ENCODE results near the gene CNPY4.

Gene CNPY4, protein sequence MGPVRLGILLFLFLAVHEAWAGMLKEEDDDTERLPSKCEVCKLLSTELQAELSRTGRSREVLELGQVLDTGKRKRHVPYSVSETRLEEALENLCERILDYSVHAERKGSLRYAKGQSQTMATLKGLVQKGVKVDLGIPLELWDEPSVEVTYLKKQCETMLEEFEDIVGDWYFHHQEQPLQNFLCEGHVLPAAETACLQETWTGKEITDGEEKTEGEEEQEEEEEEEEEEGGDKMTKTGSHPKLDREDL

GRCh38 chr7:100119072-100119969, at the start of gene CNPY4, which contains the start of gene TAF6:
CNPY4 (plus strand) TSS chr7:100119634; CDS start chr7:100119745, 111 bp downstream.
TAF6 (minus strand) TSS chr7:100119358; CDS start chr7:100114209, 5,149 bp downstream.
- peak; percentile 97 for DNase-seq (ENCODE audit: low spot score)

DNA sequence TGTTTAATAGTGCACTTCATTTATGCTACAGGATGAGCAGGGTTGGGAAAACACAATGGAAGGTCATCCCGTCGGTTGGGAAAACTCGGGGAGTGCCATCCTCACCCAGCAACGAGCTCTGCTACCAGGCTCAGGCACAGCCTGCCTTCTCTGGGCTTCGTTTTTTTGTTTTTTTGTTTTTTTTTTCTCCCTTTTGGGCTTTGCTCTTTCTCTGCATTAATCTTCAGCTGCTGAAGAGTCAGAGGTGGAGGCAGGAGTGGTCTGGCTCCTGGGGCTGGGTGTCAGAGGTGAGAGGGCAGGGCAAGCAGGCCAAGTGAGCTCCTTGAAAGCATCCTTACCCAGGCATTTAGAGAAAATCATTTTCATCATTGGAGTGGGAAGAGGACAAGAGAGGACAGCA, 49.4 kb upstream of the CNPY4 start:
- DNase-seq (ENCODE audit: low spot score) = no peak

DNA sequence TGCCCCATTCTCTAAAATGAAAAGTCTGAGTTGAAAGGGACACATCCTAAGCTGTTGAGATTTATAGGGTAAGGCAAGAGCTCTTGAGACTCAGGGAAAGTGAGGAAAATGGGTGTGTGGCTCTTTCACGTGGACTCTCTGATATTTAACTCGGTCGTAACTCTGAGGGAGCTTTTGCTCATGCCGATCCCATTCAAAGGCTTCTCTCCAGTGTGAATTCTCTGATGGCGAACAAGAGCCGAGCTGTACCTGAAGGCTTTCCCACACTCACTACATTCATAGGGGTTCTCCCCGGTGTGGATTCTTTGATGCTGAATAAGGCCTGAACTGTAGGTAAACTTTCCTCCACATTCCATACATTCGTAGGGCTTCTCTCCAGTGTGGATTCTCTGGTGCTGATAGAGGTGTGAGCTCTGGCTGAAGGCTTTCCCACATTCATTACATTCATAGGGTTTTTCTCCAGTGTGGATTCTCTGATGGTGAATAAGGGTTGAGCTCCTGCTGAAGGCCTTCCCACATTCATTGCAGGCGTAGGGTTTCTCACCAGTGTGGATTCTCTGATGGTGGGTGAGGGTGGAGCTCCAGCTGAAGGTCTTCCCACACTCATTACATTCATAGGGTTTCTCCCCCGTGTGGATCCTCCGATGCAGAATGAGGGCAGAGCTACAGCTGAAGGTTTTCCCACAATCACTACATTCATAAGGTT, 48.3 kb upstream of the CNPY4 start:
- DNase-seq (ENCODE audit: low spot score) = no peak

DNA sequence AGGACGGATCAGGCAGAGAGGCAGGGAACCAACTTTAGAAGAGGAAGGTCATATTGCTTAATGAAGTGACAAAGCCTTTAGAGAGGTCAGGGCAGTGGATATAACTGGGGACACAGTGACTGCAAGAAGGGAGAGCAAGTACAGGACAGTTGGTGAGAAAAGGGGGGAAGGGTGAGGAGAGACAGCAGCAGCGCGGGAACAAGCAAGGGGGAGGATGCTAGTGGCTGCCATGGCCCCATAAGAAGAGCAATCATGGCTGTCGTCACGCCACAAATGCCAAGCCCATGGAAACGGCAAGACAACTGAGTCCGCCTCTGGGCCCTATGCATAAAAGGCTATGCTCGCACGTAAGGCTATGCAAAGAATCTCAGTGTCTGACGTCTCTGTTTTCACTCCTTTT, 47.0 kb upstream of the CNPY4 start:
- no peak for DNase-seq (ENCODE audit: low spot score)

- DNase-seq (ENCODE audit: low spot score) = no peak
Measured at GRCh38 chr7:100074841-100075240, 44.6 kb upstream of the CNPY4 start.

- DNase-seq (ENCODE audit: low spot score) = no peak
Measured at GRCh38 chr7:100075418-100075817, 44.0 kb upstream of the CNPY4 start.

DNA sequence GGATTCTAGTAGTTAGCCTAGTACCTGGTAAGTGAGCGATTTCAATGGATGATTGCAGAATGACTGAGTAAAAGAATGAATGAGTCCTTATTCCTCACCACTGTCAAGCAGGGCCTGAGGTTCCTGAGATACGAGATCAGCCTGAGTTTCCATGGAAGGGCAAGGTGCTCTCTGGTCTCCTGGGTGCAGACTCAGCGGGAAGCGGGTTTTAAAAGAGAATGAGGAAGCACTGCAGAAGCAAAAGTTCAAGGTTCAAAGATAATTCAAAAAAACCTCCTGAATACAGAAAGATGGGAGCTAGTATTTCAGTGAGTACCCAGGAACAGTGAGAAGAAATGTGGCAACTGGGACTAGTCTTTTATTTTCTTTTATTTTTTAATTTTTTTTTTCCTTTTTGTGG, 42.2 kb upstream of the CNPY4 start:
- DNase-seq (ENCODE audit: low spot score) = no peak

DNA sequence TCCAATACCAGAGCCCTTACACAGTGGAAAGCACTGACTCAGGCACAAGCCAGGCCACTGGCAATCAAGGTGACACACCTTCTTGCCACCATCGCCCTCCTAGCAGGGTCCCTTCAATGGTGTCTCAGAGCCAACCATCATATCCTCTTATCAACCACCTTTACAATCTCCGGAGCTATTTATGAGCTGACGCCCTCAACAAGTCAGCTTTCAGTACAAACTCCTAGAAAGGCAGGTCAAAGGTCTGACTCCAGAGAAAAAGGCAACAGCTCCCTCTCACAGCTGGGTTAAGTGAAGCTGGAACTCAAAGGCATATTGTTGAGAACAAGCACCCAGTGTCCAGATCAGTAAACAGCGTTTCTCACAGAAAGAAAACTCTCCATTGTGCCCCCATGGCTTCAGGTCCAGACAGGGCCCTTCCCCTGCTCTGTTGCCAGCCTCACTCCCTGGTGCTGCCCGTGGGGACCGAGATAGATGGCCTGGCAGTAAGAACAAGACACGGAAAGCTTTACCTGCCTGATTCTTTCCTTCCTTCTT, 40.3 kb upstream of the CNPY4 start:
- DNase-seq (ENCODE audit: low spot score) = no peak

- no peak for DNase-seq (ENCODE audit: low spot score)
Measured at GRCh38 chr7:100080907-100081534, 38.4 kb upstream of the CNPY4 start.

DNA sequence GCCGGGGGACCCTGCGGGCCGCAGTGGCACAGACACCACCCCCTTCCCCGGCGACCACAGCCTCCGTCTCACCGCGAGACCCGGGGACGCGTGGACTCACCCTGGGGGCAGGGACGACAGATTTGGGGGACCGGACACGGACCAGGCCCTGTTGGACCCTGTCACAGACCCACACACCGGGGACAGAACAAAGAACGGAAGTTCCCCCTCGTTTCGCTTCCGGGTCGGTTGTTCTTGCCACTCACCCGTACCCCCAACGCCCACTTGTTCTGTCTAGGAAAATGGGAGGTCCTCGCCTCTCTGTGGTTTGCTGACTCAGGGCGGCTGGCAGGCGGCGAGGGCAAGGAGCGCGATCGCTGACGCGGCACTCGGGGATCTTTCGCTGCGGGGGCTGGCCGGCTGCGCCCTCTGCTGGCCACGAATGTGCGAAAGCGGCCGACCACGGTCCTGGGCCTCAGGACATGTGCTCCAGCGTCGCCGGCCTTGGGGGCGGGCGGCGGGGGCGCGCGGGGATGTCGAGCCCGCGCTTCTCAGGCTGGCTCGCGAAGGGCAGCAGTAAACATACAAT, 37.8 kb upstream of the CNPY4 start, which contains the start of gene ZNF3:
ZNF3 (minus strand) TSS at position 189 of the 568 bp plus-strand sequence. CDS start 4,366 bp downstream, outside the sequence.
- DNase-seq (ENCODE audit: low spot score) = peak; percentile 99

DNA sequence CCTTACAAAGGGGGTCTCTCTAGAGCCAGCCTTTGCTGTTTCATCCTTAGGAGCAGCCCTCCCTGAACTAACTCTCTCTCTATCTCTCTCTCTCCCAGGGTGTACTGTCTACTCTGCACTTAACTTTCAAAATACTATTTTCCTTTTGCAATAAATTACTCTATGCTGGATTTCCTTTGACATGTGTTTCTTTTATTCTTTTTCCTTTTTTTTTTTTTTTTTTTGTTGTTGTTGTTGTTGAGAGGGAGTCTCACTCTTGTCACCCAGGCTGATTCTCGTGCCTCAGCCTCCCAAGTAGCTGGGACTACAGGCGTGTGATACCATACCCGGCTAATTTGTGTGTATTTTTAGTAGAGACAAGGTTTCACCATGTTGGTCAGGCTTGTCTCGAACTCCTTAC, 36.5 kb upstream of the CNPY4 start:
- no peak for DNase-seq (ENCODE audit: low spot score)

- DNase-seq (ENCODE audit: low spot score) = no peak
Measured at GRCh38 chr7:100085515-100085914, 33.9 kb upstream of the CNPY4 start.

DNA sequence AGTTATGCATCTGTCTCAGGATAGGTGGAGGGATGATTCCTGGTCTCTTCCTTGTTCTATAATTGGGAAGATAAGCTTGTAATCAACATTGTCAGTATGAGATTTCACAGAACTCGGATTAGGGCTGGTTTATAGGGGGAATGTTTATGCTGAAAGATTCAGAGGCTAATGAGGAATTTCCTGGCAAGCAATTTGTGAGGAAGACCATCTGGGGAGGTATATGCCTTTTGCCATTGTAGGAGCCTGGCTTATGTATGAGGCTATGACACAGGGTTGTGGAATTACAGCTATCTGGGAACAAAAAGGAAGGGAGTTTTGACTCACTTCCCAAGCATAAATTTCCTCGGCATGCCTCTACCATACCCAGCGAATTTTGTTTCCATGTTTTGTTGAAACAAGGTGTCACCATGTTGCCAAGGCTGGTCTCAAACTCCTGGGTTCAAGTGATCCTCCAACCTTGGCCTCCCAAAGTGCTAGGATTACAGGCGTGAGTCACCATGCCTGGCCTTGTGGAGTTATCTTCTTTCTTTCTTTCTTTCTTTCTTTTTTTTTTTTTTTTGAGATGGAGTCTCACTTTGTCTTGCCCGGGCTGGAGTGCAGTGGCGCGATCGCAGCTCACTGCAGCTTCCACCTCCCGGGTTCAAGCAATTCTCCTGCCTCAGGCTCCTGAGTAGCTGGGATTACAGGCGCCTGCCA, 32.2 kb upstream of the CNPY4 start:
- no peak for DNase-seq (ENCODE audit: low spot score)

- DNase-seq (ENCODE audit: low spot score) = no peak
Measured at GRCh38 chr7:100088095-100088620, 31.3 kb upstream of the CNPY4 start.

- peak; percentile 84 for DNase-seq (ENCODE audit: low spot score)
Measured at GRCh38 chr7:100088621-100089457, 30.6 kb upstream of the CNPY4 start, which contains the start of gene COPS6. COPS6 (plus strand) TSS chr7:100088969; CDS start chr7:100088991, 22 bp downstream.

DNA sequence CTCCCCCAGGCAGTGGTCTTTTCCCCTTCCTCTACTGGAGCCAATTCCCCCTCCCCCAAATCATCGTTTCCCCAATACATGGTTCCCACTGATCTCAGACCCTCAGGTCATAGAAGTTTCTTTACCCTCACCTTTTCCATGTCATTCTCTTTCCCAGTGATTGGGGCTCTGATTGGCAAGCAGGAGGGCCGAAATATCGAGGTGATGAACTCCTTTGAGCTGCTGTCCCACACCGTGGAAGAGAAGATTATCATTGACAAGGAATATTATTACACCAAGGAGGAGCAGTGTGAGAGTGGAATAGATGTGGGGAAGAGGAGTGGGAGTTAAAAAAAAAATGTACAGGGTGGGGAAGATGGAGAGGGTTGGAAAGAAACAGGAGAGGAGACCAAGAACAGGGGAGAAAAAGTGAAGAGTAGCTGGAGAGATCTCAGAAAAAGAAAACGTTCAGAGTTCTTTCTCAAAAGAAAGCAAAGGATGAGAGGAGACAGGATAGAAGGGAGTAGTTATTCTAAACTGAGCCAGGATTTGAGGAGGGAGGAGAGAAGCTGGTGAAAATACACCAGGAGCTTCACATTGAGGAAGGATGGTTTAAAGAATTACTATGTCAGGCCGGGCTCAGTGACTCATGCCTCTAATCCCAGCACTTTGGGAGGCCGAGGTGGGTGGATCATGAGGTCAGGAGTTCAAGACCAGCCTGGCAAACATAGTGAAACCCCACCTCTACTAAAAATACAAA, 29.8 kb upstream of the CNPY4 start:
- no peak for DNase-seq (ENCODE audit: low spot score)

DNA sequence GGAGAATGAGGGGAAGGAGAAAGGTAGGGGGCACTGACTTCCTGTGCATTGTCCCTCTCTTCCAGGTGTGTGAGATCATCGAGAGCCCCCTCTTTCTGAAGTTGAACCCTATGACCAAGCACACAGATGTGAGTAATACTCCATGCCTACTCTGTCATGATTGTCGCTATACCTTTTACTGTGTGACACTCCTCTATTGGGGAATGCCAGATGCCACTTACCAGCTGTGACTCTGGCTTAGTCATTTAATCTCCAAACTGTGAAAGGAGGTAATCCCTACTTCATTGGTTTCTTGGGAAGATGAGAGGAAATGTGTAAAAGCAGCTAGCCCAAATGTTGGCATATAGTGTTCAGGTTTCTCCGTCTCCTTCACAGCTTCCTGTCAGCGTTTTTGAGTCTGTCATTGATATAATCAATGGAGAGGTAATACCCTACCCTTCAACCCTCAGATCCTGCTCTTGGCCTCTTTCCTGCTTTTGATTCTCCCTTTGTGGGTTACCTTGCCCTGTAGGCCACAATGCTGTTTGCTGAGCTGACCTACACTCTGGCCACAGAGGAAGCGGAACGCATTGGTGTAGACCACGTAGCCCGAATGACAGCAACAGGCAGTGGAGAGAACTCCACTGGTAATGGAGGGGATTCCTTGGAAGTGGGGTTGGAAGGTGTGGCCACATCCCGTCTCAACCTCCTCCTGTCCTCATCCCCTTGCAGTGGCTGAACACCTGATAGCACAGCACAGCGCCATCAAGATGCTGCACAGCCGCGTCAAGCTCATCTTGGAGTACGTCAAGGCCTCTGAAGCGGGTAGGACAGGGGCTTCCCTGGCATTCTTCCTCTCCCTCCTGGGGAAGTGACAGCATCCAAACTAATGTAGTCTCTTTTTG, 28.7 kb upstream of the CNPY4 start:
- no peak for DNase-seq (ENCODE audit: low spot score)
